Stomach (tissue), 4 donors: Measurements from ENCODE around the gene ANAPC2.

Source experiments
- CTCF ChIP-seq, 7 experiments: fragments of 450-650 bp in 4 of 7; fragments of 200-600 bp in 3 of 7; sonication (generic) in 3 of 7; IDR thresholded peaks; one replicate each; pipeline ENCODE4 v1.5.1; 2016 to 2019; ENCODE audit warnings: antibody characterized with exemption in 7 of 7, control low read depth in 2 of 7, mild to moderate bottlenecking in 1 of 7
- POLR2A ChIP-seq, 4 donors: fragments of 450-650 bp; IDR thresholded peaks; one replicate each; pipeline ENCODE4 v1.6.1; 2016; ENCODE audit warnings: antibody characterized with exemption in 4 of 4, control low read depth in 2 of 4, mild to moderate bottlenecking in 1 of 4, moderate library complexity in 1 of 4
- POLR2AphosphoS5 ChIP-seq, 3 donors: sonication (generic); formaldehyde crosslinking; IDR thresholded peaks; one replicate each; pipeline ENCODE4 v1.6.1; 2016; ENCODE audit warnings: antibody characterized with exemption in 3 of 3

GRCh38 chr9:137235424-137236237, 47.3 kb upstream of the ANAPC2 start:
- TF ChIP-seq POLR2AphosphoS5 (IDR thresholded peaks at IDR 0.05) (no peak), CTCF (IDR thresholded peaks at IDR 0.05) (no peak), POLR2A (IDR thresholded peaks at IDR 0.05) (no peak)
